Esophagus squamous epithelium (tissue), 4 donors: ENCODE measurements around the gene CA10.

Experiments
- POLR2A ChIP-seq, 4 donors: fragments of 450-650 bp; IDR thresholded peaks; one replicate each; pipeline ENCODE4 v1.6.1; 2017; ENCODE audit warnings: antibody characterized with exemption in 4 of 4, mild to moderate bottlenecking in 4 of 4, moderate library complexity in 3 of 4
- TF ChIP-seq, protein P1 (sequence below), 6 experiments: fragments of 450-650 bp in 4 of 6; fragments of 200-600 bp in 2 of 6; sonication (generic) in 2 of 6; IDR thresholded peaks; one replicate each; pipeline ENCODE4 v1.5.1; 2016 to 2019; ENCODE audit warnings: antibody characterized with exemption in 6 of 6, mild to moderate bottlenecking in 4 of 6, moderate library complexity in 4 of 6

DNA sequence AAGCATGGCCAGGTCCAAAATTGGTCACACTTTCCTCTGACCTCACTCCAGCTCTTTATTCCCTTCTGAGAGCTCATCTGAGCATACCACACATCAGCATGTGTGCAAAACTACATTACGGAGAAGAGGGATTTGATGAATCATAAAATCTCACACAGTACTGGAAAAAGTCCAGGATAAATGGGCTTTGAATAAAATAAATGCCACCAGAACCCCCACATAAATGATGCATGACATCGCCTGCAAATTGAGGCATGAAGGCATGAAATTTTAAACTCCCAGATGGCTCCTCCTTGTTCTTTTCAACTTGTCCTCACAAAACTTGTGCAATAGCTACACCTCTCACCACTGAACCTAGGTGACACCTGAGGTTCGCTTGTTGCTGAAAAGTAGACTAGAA lies 439.5 kb downstream of the CA10 start:
- TF ChIP-seq, protein P1, sequence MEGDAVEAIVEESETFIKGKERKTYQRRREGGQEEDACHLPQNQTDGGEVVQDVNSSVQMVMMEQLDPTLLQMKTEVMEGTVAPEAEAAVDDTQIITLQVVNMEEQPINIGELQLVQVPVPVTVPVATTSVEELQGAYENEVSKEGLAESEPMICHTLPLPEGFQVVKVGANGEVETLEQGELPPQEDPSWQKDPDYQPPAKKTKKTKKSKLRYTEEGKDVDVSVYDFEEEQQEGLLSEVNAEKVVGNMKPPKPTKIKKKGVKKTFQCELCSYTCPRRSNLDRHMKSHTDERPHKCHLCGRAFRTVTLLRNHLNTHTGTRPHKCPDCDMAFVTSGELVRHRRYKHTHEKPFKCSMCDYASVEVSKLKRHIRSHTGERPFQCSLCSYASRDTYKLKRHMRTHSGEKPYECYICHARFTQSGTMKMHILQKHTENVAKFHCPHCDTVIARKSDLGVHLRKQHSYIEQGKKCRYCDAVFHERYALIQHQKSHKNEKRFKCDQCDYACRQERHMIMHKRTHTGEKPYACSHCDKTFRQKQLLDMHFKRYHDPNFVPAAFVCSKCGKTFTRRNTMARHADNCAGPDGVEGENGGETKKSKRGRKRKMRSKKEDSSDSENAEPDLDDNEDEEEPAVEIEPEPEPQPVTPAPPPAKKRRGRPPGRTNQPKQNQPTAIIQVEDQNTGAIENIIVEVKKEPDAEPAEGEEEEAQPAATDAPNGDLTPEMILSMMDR (IDR thresholded peaks at IDR 0.05): no peak
- no peak for TF ChIP-seq POLR2A (IDR thresholded peaks at IDR 0.05)
